ENCODE data around the gene NALCN.

DNA sequence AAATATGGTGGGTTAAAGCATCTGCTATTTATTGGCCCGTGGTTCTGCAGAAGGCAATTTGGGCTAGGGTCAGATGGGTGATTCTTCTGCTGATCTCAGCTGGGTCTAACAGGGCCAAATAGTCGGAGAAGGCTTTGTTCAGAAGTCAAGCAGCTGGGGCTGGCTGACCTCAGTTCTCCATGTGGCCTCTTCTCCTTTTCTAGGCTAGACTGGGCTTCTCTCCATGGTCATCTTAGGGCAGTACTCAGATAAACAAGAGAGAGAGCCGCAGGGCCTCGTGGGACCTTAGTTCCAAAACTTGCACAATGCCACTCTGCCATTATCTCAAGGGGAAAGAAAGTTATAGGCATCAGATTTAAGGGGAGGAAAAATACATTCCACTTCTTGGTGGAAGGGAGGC is 89.6 kb downstream of the NALCN start:
- no peak for TF ChIP-seq POLR2A (IDR thresholded peaks at IDR 0.05)
- TF ChIP-seq, protein P1, sequence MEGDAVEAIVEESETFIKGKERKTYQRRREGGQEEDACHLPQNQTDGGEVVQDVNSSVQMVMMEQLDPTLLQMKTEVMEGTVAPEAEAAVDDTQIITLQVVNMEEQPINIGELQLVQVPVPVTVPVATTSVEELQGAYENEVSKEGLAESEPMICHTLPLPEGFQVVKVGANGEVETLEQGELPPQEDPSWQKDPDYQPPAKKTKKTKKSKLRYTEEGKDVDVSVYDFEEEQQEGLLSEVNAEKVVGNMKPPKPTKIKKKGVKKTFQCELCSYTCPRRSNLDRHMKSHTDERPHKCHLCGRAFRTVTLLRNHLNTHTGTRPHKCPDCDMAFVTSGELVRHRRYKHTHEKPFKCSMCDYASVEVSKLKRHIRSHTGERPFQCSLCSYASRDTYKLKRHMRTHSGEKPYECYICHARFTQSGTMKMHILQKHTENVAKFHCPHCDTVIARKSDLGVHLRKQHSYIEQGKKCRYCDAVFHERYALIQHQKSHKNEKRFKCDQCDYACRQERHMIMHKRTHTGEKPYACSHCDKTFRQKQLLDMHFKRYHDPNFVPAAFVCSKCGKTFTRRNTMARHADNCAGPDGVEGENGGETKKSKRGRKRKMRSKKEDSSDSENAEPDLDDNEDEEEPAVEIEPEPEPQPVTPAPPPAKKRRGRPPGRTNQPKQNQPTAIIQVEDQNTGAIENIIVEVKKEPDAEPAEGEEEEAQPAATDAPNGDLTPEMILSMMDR (IDR thresholded peaks at IDR 0.05): no peak

Data from lower leg skin (tissue), 3 donors.